ENCODE data around the gene FEN1.

The FEN1 gene

GRCh38 chr11:61792310-61793082 is at the start of gene FEN1, which contains the start of gene TMEM258:
Gene FEN1, plus strand, starts transcription at chr11:61792911. Its CDS starts 2,451 bp downstream, at chr11:61795362.
Gene TMEM258, minus strand, starts transcription at chr11:61792599. Its CDS starts 41 bp downstream, at chr11:61792558.
- DNase-seq: peak; percentile 94

- DNase-seq: no peak
Measured at GRCh38 chr11:61743486-61744095, 49.1 kb upstream of the FEN1 start.

GRCh38 chr11:61744181-61744580 is 48.5 kb upstream of the FEN1 start:
- DNase-seq: no peak

GRCh38 chr11:61744609-61745156 is 48.0 kb upstream of the FEN1 start:
- DNase-seq: no peak

- DNase-seq: no peak
Measured at GRCh38 chr11:61745781-61746441, 46.8 kb upstream of the FEN1 start.

GRCh38 chr11:61746442-61747191 is 46.1 kb upstream of the FEN1 start:
- no peak for DNase-seq

- peak; percentile 65 for DNase-seq
Measured at GRCh38 chr11:61747192-61747966, 45.3 kb upstream of the FEN1 start.

- DNase-seq: no peak
Measured at GRCh38 chr11:61747967-61748285, 44.8 kb upstream of the FEN1 start.

GRCh38 chr11:61749591-61750217 is 43.0 kb upstream of the FEN1 start:
- no peak for DNase-seq

- no peak for DNase-seq
Measured at GRCh38 chr11:61750631-61751273, 42.0 kb upstream of the FEN1 start.

GRCh38 chr11:61751384-61751783 is 41.3 kb upstream of the FEN1 start:
- DNase-seq: no peak

GRCh38 chr11:61752117-61752924 is 40.4 kb upstream of the FEN1 start, which contains the start of gene MYRF:
Gene MYRF, plus strand, starts transcription at chr11:61752636. Its CDS starts 109 bp downstream, at chr11:61752745.
- DNase-seq: peak; percentile 56

- DNase-seq: no peak
Measured at GRCh38 chr11:61752925-61753521, 39.7 kb upstream of the FEN1 start.

- no peak for DNase-seq
Measured at GRCh38 chr11:61753672-61754071, 39.0 kb upstream of the FEN1 start.

GRCh38 chr11:61754534-61755482 is 37.9 kb upstream of the FEN1 start:
- DNase-seq: no peak

GRCh38 chr11:61756147-61756451 is 36.6 kb upstream of the FEN1 start:
- DNase-seq: no peak

- peak; percentile 82 for DNase-seq
Measured at GRCh38 chr11:61756452-61757212, 36.1 kb upstream of the FEN1 start.
